ENCODE data around the gene GNPTAB.
"Not testable (repeated sequence)": the region's sequence is repeated elsewhere in the genome, so short reads cannot be mapped to it uniquely, and the experiment has no call there.

The GNPTAB gene

GRCh38 chr12:101830367-101831325 lies at the start of gene GNPTAB:
GNPTAB (minus strand) TSS chr12:101830959; CDS start chr12:101830675, 284 bp downstream.
- peak; percentile 40 for DNase-seq

- no peak for DNase-seq
These were observed 47.6 kb upstream of the GNPTAB start for GRCh38 chr12:101878243-101878821.

DNA sequence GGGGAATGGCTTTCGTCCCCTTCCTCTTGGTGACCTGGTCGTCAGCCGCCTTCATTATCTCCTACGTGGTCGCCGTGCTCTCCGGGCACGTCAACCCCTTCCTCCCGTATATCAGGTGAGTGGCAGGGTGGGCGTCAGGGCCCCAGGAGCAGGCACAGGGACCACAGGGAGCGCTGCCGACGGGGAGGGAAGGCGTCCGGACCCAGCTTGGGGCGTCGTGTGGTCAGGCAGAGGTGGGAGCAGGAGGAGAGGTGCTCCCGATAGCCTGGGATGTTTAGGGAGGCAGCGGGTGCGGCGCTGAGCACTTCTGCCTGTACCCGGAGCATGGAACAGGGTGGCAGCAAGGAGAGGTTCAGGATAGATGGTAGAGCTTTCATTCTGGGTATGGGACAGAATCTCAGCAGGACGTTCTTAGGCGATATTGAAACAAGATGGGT lies 47.1 kb upstream of the GNPTAB start:
- DNase-seq, result no peak

- no peak for DNase-seq
These were observed 46.4 kb upstream of the GNPTAB start, which contains the start of gene DRAM1 for GRCh38 chr12:101876861-101877805. DRAM1 (plus strand) TSS chr12:101877580; CDS start chr12:101877790, 210 bp downstream.

- no peak for DNase-seq
These were observed 45.6 kb upstream of the GNPTAB start for GRCh38 chr12:101876322-101876860.

GRCh38 chr12:101875162-101875561 lies 44.4 kb upstream of the GNPTAB start:
- no peak for DNase-seq

GRCh38 chr12:101870925-101871324 lies 40.2 kb upstream of the GNPTAB start:
- DNase-seq, result no peak

DNA sequence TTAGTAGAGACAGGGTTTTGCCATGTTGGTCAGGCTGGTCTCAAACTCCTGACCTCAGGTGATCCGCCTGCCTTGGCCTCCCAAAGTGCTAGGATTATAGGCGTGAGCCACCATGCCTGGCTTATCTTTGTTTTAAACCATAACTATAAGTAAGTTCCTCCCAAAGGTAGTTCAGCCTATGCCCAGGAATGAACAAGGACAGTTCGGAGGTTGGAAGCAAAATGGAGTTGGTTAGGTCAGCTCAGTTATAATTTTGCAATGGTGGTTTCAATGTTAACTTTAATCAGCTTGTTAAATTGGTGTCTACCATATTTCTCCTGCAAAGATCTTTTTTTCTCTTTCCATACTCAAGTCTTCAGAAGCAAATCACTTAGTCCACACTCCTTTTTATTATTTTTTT lies 36.9 kb upstream of the GNPTAB start:
- not testable (repeated sequence) for DNase-seq

DNA sequence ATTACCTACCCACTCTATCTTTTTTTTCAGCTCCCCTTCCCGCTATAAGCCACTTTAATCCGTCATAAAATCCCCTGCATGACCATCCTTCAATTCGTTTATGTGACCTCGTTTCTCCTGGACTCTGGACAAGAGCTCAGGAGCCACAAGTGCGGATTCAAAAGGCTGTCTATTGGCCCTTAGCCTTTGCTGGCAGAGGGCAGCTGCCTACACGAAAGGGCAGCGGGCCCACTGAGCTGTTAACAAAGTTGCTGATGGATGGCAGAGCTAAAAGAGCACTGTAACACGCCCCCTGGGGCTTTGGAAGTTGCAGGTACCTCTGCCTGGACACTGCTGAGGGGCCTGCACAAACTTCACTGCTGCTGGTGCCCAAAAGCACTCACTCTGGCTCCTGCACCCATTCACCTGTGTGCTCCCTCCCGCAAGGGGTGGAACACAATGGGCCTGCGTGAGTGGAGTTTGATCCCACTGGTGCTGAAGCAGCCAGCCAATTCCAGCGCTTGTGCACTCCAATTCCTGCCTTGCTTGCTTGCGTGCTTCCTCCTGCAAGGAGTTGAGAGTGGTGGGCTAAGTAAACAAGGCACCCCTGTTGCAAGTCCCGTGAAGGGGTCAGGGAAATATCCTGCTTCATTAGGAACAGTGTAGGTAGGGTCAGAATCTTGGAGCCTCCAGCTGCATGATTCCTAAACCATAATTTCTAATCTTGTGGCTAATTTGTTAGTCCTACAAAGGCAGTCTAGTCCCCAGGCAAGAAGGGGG lies 36.0 kb upstream of the GNPTAB start:
- DNase-seq, result no peak

DNA sequence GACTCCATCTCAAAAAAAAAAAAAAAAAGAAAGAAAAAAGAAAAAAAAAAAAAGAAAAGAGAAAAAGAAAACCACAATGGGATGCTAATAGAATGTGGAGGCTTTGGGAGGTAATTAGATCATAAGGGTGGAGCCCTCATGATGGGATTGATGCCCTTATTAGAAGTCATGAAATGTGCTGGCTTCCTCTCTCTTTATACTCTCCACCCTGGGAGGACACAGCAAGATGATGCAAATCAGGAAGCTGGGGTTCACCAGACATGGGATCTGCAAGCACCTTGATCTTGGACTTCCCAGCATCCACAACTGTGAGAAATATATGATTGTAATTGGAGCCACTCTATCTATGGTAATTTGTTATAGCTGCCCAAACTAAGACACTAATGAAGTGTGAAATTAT lies 33.2 kb upstream of the GNPTAB start:
- no peak for DNase-seq

GRCh38 chr12:101862245-101862644 lies 31.5 kb upstream of the GNPTAB start:
- no peak for DNase-seq

DNA sequence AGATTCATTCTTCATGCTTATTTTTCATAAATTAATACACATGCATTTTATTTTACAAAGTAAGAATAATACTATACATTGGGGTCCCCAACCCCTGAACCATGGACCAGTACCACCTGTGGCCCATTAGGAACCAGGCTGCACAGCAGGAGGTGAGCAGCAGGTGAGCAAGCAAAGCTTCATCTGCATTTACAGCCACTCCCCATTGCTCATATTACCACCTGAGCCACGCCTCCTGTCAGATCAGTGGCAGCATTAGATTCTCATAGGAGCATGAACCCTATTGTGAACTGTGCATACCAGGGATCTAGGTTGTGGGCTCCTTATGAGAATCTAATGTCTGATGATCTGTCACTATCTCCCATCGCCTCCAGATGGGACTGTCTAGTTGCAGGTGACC lies 30.9 kb upstream of the GNPTAB start:
- DNase-seq, result not testable (repeated sequence)

GRCh38 chr12:101859664-101860607 lies 29.2 kb upstream of the GNPTAB start:
- no peak for DNase-seq

- no peak for DNase-seq
These were observed 27.6 kb upstream of the GNPTAB start for GRCh38 chr12:101858361-101858760.

DNA sequence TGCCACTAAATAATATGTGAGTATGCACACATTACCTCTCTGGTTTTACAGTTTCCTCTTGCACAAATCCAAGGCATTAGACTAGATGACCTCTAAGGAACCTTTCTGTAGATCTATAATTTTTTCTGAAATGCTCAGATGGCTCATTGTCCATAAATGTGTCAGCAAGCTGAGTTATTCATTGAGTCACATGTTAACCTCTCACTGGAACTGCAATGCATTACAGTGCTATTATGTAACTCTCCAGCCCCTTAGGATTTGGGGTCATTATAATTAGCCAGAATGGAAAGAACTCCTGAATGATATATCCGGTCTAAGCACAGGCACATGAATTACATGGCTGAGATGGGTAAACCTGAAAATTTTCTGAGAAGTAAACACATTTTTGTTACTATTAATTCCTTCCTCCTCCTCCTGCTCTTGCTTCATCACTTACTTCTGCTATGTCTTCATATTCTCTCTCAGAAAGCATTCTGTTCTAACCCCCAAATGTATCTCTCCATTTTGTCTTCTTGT lies 26.3 kb upstream of the GNPTAB start:
- DNase-seq, result no peak

DNA sequence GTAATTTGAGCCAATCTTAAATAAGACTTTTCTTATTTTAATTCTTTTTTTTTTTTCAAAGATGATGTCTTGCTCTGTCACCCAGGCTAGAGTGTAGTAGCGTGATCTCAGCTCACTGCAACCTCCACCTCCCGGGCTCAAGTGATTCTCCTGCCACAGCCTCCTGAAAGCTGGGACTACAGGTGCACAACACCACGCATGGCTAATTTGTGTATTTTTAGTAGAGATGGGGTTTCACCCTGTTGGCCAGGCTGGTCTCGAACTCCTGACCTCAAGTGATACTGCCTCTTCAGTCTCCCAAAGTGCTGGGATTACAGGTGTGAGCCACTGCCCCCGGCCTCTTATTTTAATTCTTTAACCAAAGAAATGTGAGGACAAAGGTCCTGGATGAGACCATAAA lies 25.9 kb upstream of the GNPTAB start:
- DNase-seq, result not testable (repeated sequence)

DNA sequence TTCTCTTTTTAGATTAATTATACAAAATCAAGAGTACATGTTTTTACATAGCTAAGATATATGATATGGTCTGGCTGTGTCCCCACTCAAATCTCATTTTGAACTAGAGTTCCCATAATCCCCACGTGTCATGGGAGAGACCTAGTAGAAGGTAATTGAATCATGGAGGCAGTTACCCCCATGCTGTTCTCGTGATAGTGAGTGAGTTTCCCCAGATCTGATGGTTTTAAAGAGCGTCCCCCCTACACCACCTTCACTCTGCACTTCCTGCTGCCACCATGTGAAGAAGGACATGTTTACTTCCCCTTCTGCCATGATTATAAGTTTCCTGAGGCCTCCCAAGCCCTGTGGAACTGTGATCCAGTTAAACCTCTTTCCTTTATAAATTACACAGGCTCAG lies 25.2 kb upstream of the GNPTAB start:
- DNase-seq, result no peak

- DNase-seq, result no peak
These were observed 24.7 kb upstream of the GNPTAB start for GRCh38 chr12:101855364-101855884.

DNA sequence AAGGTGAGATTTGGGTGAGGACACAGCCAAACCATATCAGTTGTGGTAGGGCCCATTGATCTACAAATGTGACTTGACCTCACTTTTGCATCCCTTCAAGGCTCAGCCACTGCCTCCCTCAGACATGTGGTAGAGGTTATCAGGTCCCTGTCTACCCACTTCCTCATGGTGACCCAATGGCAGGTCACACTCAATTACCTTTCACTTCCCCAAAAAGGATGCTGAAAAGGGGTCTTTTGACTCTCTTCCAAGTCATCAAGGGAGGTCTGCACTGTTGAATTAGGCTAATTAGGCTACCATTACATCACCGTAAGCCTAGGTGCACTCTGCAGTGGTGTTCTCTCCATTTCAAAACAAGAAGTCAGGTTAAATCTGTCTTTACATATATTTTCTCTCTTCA lies 24.0 kb upstream of the GNPTAB start:
- DNase-seq, result no peak

DNA sequence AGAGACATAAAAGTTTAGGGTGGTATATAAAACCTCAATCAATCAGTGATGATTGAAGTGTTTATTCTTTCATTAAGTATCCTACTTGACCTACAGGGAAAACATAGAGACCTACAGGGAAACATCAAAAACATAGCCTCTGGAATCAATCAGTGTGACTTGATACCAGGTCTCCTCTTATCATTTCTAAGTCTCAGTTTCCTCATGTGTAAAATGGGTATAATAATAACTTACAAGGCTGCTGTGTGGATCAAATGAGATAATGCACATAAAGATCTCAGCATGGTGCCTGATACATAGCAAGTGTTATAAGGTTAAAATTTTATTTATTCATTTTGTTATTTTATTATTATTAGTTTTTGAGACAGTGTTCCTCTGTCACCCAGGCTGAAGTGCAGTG lies 22.2 kb upstream of the GNPTAB start:
- DNase-seq, result no peak
